Measurements from ENCODE around the gene KCNC4. TPM values are rescaled to one million over a fixed set of nuclear protein-coding genes. Genes with fewer than 3 reads are reported as not detected.

The KCNC4 gene
- polyA plus RNA-seq, 3 donors = 0.03 to 0.56 (median 0.12) TPM

GRCh38 chr1:110218137-110218536 lies 8.0 kb downstream of the KCNC4 start:
- H3K4me3 ChIP-seq (replicated peaks in 1 of 3; ENCODE audit: low read depth in 2 of 3, low read length in 3 of 3) = no peak overlapping the region
- peaks cover 9 to 10% of the 10 kb centered on the region in 2 donors for H3K36me3 Mint-ChIP-seq
- no peak overlapping the region for H3K27ac Mint-ChIP-seq
- H3K27me3 Mint-ChIP-seq (ENCODE audit: low read depth in 3 of 3) = peaks cover 6 to 10% (median 9%) of the 10 kb centered on the region in 3 donors
- no peak overlapping the region for H3K27ac ChIP-seq (ENCODE audit: low read depth in 1 of 2, low read length in 2 of 2)
- no peaks in the 10 kb centered on the region for H4K20me1 ChIP-seq (ENCODE audit: insufficient read depth, low read length)
- H3K9me3 Mint-ChIP-seq = no peaks in the 10 kb centered on the region
- no peak overlapping the region for H3K9ac ChIP-seq (ENCODE audit: insufficient read depth, low read length, poor library complexity, severe bottlenecking)
- peaks cover 4% of the 10 kb centered on the region for H3K4me1 Mint-ChIP-seq
- H3K4me3 Mint-ChIP-seq = no peak overlapping the region
- peaks cover 0 to 9% of the 10 kb centered on the region in 2 donors for H3K27me3 ChIP-seq (ENCODE audit: control insufficient read depth in 2 of 2, insufficient read depth in 2 of 2, low read length in 2 of 2)
- H3K36me3 ChIP-seq (replicated peaks in 1 of 2; ENCODE audit: control insufficient read depth in 1 of 2, insufficient read depth in 2 of 2, low read length in 2 of 2) = no peaks in the 10 kb centered on the region
- TF ChIP-seq CTCF (IDR thresholded peaks at IDR 0.05) = no peak
- intact Hi-C loops (cut with micrococcal nuclease) = no loop called here
- WGBS (ENCODE audit: insufficient coverage) = 89% methylated on average over 4 of the region's 5 CpGs
- no peak overlapping the region for H3K4me2 ChIP-seq (replicated peaks; ENCODE audit: extremely low read depth, low read length, poor library complexity, severe bottlenecking)
- no peaks in the 10 kb centered on the region for H3K4me1 ChIP-seq (ENCODE audit: control insufficient read depth in 1 of 2, insufficient read depth in 2 of 2, low read length in 2 of 2)
- no peak for DNase-seq
- H3K79me2 ChIP-seq (ENCODE audit: insufficient read depth, low read length) = no peaks in the 10 kb centered on the region
- H3K9me3 ChIP-seq (replicated peaks in 1 of 2; ENCODE audit: control insufficient read depth in 1 of 2, insufficient read depth in 1 of 2, low read length in 2 of 2) = no peaks in the 10 kb centered on the region
- no peak overlapping the region for H2AFZ ChIP-seq (ENCODE audit: insufficient read depth, low read depth, low read length, poor library complexity, severe bottlenecking)

- no peaks in the 10 kb centered on the region for H3K79me2 ChIP-seq (ENCODE audit: insufficient read depth, low read length)
- no peaks in the 10 kb centered on the region for H4K20me1 ChIP-seq (ENCODE audit: insufficient read depth, low read length)
- no peak overlapping the region for H3K4me3 ChIP-seq (replicated peaks in 1 of 3; ENCODE audit: low read depth in 2 of 3, low read length in 3 of 3)
- intact Hi-C loops (cut with micrococcal nuclease) = no loop called here
- H3K27ac Mint-ChIP-seq = no peak overlapping the region
- H3K27me3 ChIP-seq (ENCODE audit: control insufficient read depth in 2 of 2, insufficient read depth in 2 of 2, low read length in 2 of 2) = peaks cover 0 to 3% of the 10 kb centered on the region in 2 donors
- H3K9me3 Mint-ChIP-seq = no peaks in the 10 kb centered on the region
- no peaks in the 10 kb centered on the region for H3K36me3 ChIP-seq (replicated peaks in 1 of 2; ENCODE audit: control insufficient read depth in 1 of 2, insufficient read depth in 2 of 2, low read length in 2 of 2)
- peaks cover 3 to 5% (median 4%) of the 10 kb centered on the region in 3 donors for H3K27me3 Mint-ChIP-seq (ENCODE audit: low read depth in 3 of 3)
- 83% methylated on average over 3 of the region's 4 CpGs for WGBS (ENCODE audit: insufficient coverage)
- peaks cover 8 to 14% of the 10 kb centered on the region in 2 donors for H3K36me3 Mint-ChIP-seq
- no peak for DNase-seq
- no peaks in the 10 kb centered on the region for H3K9me3 ChIP-seq (replicated peaks in 1 of 2; ENCODE audit: control insufficient read depth in 1 of 2, insufficient read depth in 1 of 2, low read length in 2 of 2)
- H2AFZ ChIP-seq (ENCODE audit: insufficient read depth, low read depth, low read length, poor library complexity, severe bottlenecking) = no peak overlapping the region
- H3K27ac ChIP-seq (ENCODE audit: low read depth in 1 of 2, low read length in 2 of 2) = no peak overlapping the region
- H3K4me1 Mint-ChIP-seq = no peaks in the 10 kb centered on the region
- H3K9ac ChIP-seq (ENCODE audit: insufficient read depth, low read length, poor library complexity, severe bottlenecking) = no peak overlapping the region
- H3K4me2 ChIP-seq (replicated peaks; ENCODE audit: extremely low read depth, low read length, poor library complexity, severe bottlenecking) = no peak overlapping the region
- H3K4me1 ChIP-seq (ENCODE audit: control insufficient read depth in 1 of 2, insufficient read depth in 2 of 2, low read length in 2 of 2) = no peaks in the 10 kb centered on the region
- H3K4me3 Mint-ChIP-seq = no peak overlapping the region
- TF ChIP-seq CTCF (IDR thresholded peaks at IDR 0.05) = no peak
Measured at GRCh38 chr1:110218739-110219138, 8.6 kb downstream of the KCNC4 start.
